Fibroblast of pulmonary artery (primary cell): Measurements from ENCODE around the gene NTRK2.

ENCODE experiments used
- DNase-seq: peaks from one replicate; pipeline ENCODE4 v3.0.0-alpha.2; 2010; ENCODE audit warnings: low read depth
- H3K4me3 ChIP-seq: replicated peaks from 2 replicates; pipeline ENCODE4 v1.5.1; 2011; ENCODE audit warnings: low read depth, mild to moderate bottlenecking, control low read depth, low read length, moderate library complexity
- CTCF ChIP-seq: IDR thresholded peaks from 2 replicates; pipeline ENCODE4 v1.5.1; 2011; ENCODE audit warnings: mild to moderate bottlenecking, control low read depth, low read length, inconsistent platforms; ENCODE audit errors: missing control alignments

The NTRK2 gene

GRCh38 chr9:84991514-84991870 lies 322.0 kb downstream of the NTRK2 start:
- no peak overlapping the region for H3K4me3 ChIP-seq
- no peak for TF ChIP-seq CTCF
- DNase-seq = no peak

GRCh38 chr9:84992381-84992780 lies 322.9 kb downstream of the NTRK2 start:
- H3K4me3 ChIP-seq = no peak overlapping the region
- DNase-seq = no peak
- no peak for TF ChIP-seq CTCF

- TF ChIP-seq CTCF = no peak
- H3K4me3 ChIP-seq = no peak overlapping the region
- no peak for DNase-seq
Measured at GRCh38 chr9:84993105-84993504, 323.6 kb downstream of the NTRK2 start.

GRCh38 chr9:84996029-84996428 lies 326.5 kb downstream of the NTRK2 start:
- DNase-seq = no peak
- TF ChIP-seq CTCF = no peak
- H3K4me3 ChIP-seq = no peak overlapping the region

GRCh38 chr9:84996716-84997115 lies 327.2 kb downstream of the NTRK2 start:
- H3K4me3 ChIP-seq = no peak overlapping the region
- no peak for TF ChIP-seq CTCF
- no peak for DNase-seq

GRCh38 chr9:84997472-84997871 lies 327.9 kb downstream of the NTRK2 start:
- no peak for TF ChIP-seq CTCF
- no peak for DNase-seq
- no peak overlapping the region for H3K4me3 ChIP-seq

- no peak for TF ChIP-seq CTCF
- no peak overlapping the region for H3K4me3 ChIP-seq
- DNase-seq = no peak
Measured at GRCh38 chr9:84998639-84999038, 329.1 kb downstream of the NTRK2 start.
